Measurements from ENCODE around the gene CLDN4.

CLDN4 gene

DNA sequence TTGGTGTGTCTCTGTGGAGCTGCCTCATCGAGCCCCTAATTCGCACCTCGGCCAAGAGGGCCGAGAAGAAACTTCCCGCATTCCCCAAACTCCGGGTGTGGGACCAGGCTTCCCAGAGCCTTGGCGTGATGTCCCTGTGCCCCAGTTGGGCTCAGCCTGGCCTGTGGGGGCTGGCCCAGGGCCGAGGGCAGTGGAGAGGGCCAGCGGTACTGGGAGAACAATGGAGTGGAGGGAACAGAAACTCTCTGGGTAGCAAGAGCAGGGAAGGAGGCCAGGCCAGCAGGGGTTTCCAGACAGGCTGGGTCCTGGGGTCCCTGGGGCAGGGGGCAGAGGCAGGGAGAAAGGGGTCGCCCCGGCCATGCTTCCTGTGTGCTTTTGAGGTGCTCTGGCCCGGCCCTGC lies 46.2 kb downstream of the CLDN4 start:
- DNase-seq = no peak

DNA sequence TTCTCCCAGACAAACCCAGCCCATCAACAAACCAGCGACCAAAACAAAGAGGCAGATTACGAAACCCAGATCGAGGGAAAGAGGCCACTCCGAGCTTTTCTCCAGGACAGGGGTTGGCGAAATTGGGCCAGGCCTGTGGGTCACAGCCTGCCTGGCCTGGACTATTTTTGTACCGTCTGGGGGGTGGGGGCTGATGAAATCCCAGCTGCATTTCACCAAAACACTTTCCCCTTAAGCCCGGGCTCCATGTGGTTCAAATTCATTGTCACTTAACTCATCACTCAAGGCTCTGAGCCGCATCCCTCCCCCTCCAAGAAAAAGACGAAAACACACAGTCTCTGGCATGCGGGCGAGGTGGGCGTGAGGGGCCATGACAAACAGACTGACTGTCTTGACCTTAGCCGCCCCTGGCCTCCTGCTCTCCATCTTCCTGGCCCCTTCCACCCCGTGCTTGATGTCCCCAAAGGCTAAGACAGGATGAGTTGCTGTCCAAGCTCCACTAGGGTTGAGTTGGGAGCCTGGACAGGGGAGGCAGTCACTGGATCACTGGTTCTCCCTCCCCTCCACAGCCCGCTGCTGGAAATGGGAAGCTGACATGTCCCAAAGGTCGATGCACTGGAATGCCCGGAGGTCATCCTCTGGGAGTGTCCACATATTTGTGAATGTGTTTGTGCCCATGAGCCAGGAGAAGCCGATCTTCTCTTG lies 49.3 kb downstream of the CLDN4 start:
- no peak for DNase-seq

DNA sequence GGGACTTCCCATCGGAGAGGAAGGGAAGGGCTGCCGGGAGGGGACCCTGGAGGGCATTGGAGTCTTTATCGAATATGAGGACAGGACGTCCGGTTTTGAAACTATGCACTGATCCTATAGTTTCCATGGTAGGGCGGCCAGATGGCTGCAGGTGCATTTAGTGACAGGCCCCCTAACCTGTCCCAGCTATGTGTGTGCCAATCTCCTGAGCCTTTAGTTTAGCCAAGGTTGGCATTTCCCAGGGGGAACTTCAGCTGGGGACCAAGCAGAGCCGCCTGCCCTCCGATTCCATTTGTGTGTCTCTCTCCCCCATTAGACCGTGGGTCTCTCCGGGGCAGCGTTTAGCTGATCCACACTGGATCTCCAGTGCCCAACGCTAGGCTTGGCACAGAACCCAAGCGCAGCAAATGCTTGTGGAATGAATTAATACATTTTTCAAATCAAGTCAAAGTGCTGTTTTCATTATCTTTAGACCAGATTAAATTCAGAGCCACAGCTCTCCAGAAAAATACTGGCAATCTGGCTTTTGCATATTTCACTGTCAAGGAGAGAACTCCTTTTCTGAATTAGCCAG lies 50.0 kb downstream of the CLDN4 start:
- DNase-seq = no peak

DNA sequence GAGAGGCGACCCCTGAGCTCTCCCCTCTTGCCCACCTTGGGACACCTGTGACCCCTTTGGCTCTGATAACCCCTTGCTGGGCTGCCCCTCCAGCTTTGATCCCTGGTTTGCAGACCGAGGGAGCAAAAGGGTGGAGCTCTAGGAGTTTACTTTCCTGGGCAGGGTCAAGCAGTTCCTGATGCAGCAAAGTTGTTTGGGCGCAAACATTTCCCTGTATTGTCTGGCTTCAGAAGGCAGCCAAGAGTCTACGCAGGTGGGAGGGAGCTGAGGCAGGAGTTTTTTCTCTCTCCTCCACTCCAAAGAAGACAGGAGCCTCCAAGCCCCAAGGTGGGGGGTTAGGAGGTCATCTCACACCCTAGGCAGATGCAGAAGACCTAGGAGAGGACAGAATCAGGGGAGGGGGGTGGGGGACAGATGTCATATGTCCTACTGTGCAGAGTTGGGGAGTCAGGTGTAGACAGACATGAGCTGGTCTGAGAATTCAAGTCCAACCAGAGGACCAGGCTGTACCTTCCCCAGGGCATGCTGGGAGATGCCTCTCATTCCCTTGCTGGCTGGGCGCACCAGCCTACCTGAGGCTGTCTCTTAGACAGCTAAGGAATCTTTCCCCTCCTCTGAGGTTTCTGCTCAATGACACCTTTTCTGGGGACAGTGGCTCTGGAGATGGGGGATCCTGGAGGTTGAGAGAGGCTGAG lies 50.7 kb downstream of the CLDN4 start:
- DNase-seq = no peak

DNA sequence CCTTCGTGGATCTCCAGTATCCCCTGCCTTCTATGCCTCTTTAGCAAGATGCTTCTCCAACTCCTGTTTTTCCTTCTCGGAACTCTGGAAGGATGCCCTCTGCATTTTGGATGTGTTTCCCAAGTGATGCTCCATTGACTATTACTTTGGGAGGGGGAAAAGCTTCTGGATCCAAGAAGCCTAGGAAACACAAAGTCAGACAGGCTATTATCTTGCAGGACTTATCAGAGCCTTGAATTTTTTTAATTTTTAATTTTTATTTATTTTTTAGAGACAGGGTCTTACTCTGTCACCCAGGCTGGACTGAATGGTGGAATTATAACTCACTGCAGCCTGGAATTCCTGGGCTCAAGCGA lies 51.2 kb downstream of the CLDN4 start:
- DNase-seq = no peak
